H1 (cell line): Measurements from ENCODE around the gene G6PC3. TPM values are rescaled to one million over a fixed set of nuclear protein-coding genes. Genes with fewer than 3 reads are reported as not detected.

Experiments
- CTCF ChIA-PET: fragments of 300-600 bp; sonication (Branson Sonifier 250); formaldehyde crosslinking; loops from one replicate; lab custom pipeline; 2021; ENCODE audit not compliant: partially characterized antibody; lab: Charles Lee
- POLR2A ChIA-PET: fragments of 300-600 bp; sonication (Branson Sonifier 250); formaldehyde crosslinking; loops from one replicate; lab custom pipeline; 2021; ENCODE audit warnings: inconsistent platforms; ENCODE audit not compliant: partially characterized antibody; lab: Charles Lee
- DNase-seq, 2 experiments: peaks; one replicate each; pipeline versions ENCODE4 v3.0.0 to v3.0.0-alpha.2; 2010 to 2022; ENCODE audit warnings: low spot score in 2 of 2, low read depth in 1 of 2, mixed read lengths in 1 of 2
- FAIRE-seq: peaks from 2 replicates; lab custom pipeline; 2011; peaks lifted over from hg19 to GRCh38; lab: Jason Lieb, UNC
- H2AFZ ChIP-seq: 2 replicates; pipeline ENCODE4 v1.8.1; 2012; ENCODE audit warnings: low read length, inconsistent platforms
- H2AK5ac ChIP-seq: 2 replicates; pipeline ENCODE4 v1.6.1; 2013; ENCODE audit warnings: low read depth, low read length
- H2BK120ac ChIP-seq: replicated peaks from 2 replicates; pipeline ENCODE3; 2013; ENCODE audit warnings: low read depth, low read length, inconsistent platforms
- H2BK12ac ChIP-seq: 2 replicates; pipeline ENCODE4 v1.6.1; 2013; ENCODE audit warnings: low read depth, low read length
- H2BK15ac ChIP-seq: 2 replicates; pipeline ENCODE4 v1.6.1; 2013; ENCODE audit warnings: low read length
- H2BK20ac ChIP-seq: 2 replicates; pipeline ENCODE4 v1.6.1; 2013; ENCODE audit warnings: low read length
- H2BK5ac ChIP-seq: 2 replicates; pipeline ENCODE4 v1.6.1; 2013; ENCODE audit warnings: low read depth, low read length
- H3K14ac ChIP-seq: 2 replicates; pipeline ENCODE4 v1.6.1; 2013; ENCODE audit warnings: inconsistent platforms; ENCODE audit not compliant: insufficient read length
- H3K18ac ChIP-seq: 2 replicates; pipeline ENCODE4 v1.6.1; 2013; ENCODE audit warnings: low read length; ENCODE audit errors: extremely low read depth
- H3K23ac ChIP-seq: 2 replicates; pipeline ENCODE4 v1.6.1; 2013; ENCODE audit warnings: inconsistent platforms; ENCODE audit not compliant: insufficient read length
- H3K23me2 ChIP-seq: 2 replicates; pipeline ENCODE4 v1.6.1; 2013; ENCODE audit warnings: low read depth, low read length
- H3K27ac ChIP-seq: 2 replicates; pipeline ENCODE4 v1.6.1; 2011; ENCODE audit warnings: low read depth, low read length, inconsistent platforms
- H3K27me3 ChIP-seq, 4 experiments: replicated peaks in 1 of 4; 1 replicate in 1 of 4; 2 replicates in 3 of 4; pipeline versions ENCODE4 v1.6.1 to v1.8.1; 2011 to 2013; ENCODE audit warnings: low read length in 3 of 4, mild to moderate bottlenecking in 3 of 4, inconsistent platforms in 2 of 4, mixed read lengths in 2 of 4, moderate library complexity in 1 of 4; ENCODE audit not compliant: control insufficient read depth in 3 of 4, insufficient read depth in 3 of 4; ENCODE audit errors: extremely low read depth in 1 of 4
- H3K36me3 ChIP-seq, 4 experiments: 2 replicates each; pipeline versions ENCODE4 v1.6.1 to v1.8.1; 2011 to 2013; ENCODE audit warnings: mild to moderate bottlenecking in 4 of 4, low read length in 3 of 4, moderate library complexity in 2 of 4, control low read depth in 1 of 4, inconsistent platforms in 1 of 4; ENCODE audit not compliant: insufficient read depth in 4 of 4, control insufficient read depth in 2 of 4
- H3K4ac ChIP-seq: replicated peaks from 2 replicates; pipeline ENCODE3; 2013; ENCODE audit warnings: low read length, low read depth, mixed read lengths, inconsistent platforms; ENCODE audit not compliant: insufficient read length
- H3K4me1 ChIP-seq, 4 experiments: replicated peaks in 1 of 4; 1 replicate in 1 of 4; 2 replicates in 3 of 4; pipeline versions ENCODE4 v1.6.1 to v1.8.1; 2011 to 2013; ENCODE audit warnings: low read length in 3 of 4, inconsistent platforms in 2 of 4, mixed read lengths in 1 of 4; ENCODE audit not compliant: insufficient read depth in 4 of 4, control insufficient read depth in 3 of 4
- H3K4me2 ChIP-seq, 2 experiments: 2 replicates each; pipeline versions ENCODE4 v1.6.1 to v1.8.1; 2011 to 2013; ENCODE audit warnings: low read depth in 2 of 2, low read length in 2 of 2, control low read depth in 1 of 2, inconsistent platforms in 1 of 2, mild to moderate bottlenecking in 1 of 2; ENCODE audit not compliant: insufficient read depth in 1 of 2
- H3K4me3 ChIP-seq, 4 experiments: fragments of 200-600, 300-600 bp in 1 of 4; sonication (generic), shearing (Covaris generic), sonication (Bioruptor Twin) in 1 of 4; 2 replicates each; pipeline versions ENCODE4 v1.5.1 to v1.8.1; 2011 to 2016; ENCODE audit warnings: low read length in 4 of 4, low read depth in 3 of 4, control low read depth in 2 of 4, inconsistent platforms in 2 of 4, mild to moderate bottlenecking in 2 of 4, mixed read lengths in 1 of 4, moderate library complexity in 1 of 4; ENCODE audit not compliant: insufficient read depth in 2 of 4; ENCODE audit errors: extremely low read depth in 1 of 4
- H3K56ac ChIP-seq: replicated peaks from 2 replicates; pipeline ENCODE3; 2013; ENCODE audit warnings: low read depth, mild to moderate bottlenecking, mixed read lengths, low read length, inconsistent platforms; ENCODE audit not compliant: insufficient read length
- H3K79me1 ChIP-seq: 2 replicates; pipeline ENCODE4 v1.6.1; 2013; ENCODE audit warnings: low read depth, low read length, control low read depth
- H3K79me2 ChIP-seq, 2 experiments: 2 replicates each; pipeline versions ENCODE4 v1.6.1 to v1.8.1; 2012 to 2013; ENCODE audit warnings: low read length in 2 of 2, mild to moderate bottlenecking in 2 of 2, inconsistent platforms in 1 of 2; ENCODE audit not compliant: insufficient read depth in 2 of 2, control insufficient read depth in 1 of 2
- H3K9ac ChIP-seq, 4 experiments: replicated peaks in 1 of 4; 1 replicate in 1 of 4; 2 replicates in 3 of 4; pipeline versions ENCODE4 v1.6.1 to v1.8.1; 2011 to 2013; ENCODE audit warnings: low read depth in 3 of 4, low read length in 3 of 4, control low read depth in 2 of 4, mild to moderate bottlenecking in 2 of 4, moderate library complexity in 2 of 4, inconsistent platforms in 1 of 4; ENCODE audit errors: extremely low read depth in 1 of 4
- H3K9me3 ChIP-seq, 2 experiments: 2 replicates each; pipeline versions ENCODE4 v1.6.1 to v1.8.1; 2012 to 2013; ENCODE audit warnings: mild to moderate bottlenecking in 2 of 2, moderate library complexity in 2 of 2, control low read depth in 1 of 2, inconsistent platforms in 1 of 2, low read depth in 1 of 2, low read length in 1 of 2, mixed read lengths in 1 of 2; ENCODE audit not compliant: insufficient read depth in 2 of 2
- H4K20me1 ChIP-seq, 2 experiments: replicated peaks in 1 of 2; 2 replicates each; pipeline versions ENCODE3 to v1.8.1; 2011 to 2013; ENCODE audit warnings: inconsistent platforms in 2 of 2, low read length in 2 of 2, mild to moderate bottlenecking in 1 of 2; ENCODE audit not compliant: insufficient read depth in 2 of 2, control insufficient read depth in 1 of 2
- H4K5ac ChIP-seq: 2 replicates; pipeline ENCODE4 v1.6.1; 2013; ENCODE audit warnings: low read length, low read depth, mixed read lengths, inconsistent platforms; ENCODE audit not compliant: insufficient read length
- H4K8ac ChIP-seq: 2 replicates; pipeline ENCODE4 v1.8.0; 2013; ENCODE audit warnings: mild to moderate bottlenecking, moderate library complexity, low read length, inconsistent platforms; ENCODE audit not compliant: insufficient read depth; ENCODE audit errors: extremely low read depth
- H4K91ac ChIP-seq: replicated peaks from 2 replicates; pipeline ENCODE3; 2013; ENCODE audit warnings: low read length, mixed read lengths, inconsistent platforms; ENCODE audit not compliant: insufficient read length
- BCL11A ChIP-seq, 2 experiments: IDR thresholded peaks; one replicate each; pipeline ENCODE4 v1.6.1; 2011; ENCODE audit warnings: low read depth in 2 of 2, low read length in 2 of 2, mild to moderate bottlenecking in 2 of 2
- CREB1 ChIP-seq: IDR thresholded peaks from 2 replicates; pipeline ENCODE4 v1.6.1; 2012; ENCODE audit warnings: inconsistent platforms
- POU5F1 ChIP-seq: IDR thresholded peaks from 2 replicates; pipeline ENCODE4 v1.6.1; 2011; ENCODE audit warnings: low read depth, mild to moderate bottlenecking, low read length, moderate library complexity
- TAF1 ChIP-seq: IDR thresholded peaks from 2 replicates; pipeline ENCODE4 v1.6.1; 2011; ENCODE audit warnings: mild to moderate bottlenecking, low read depth, low read length
- TAF7 ChIP-seq: optimal IDR thresholded peaks from 2 replicates; pipeline ENCODE3; 2011; ENCODE audit warnings: low read depth, mild to moderate bottlenecking, inconsistent platforms, low read length, moderate library complexity, borderline replicate concordance
- TBP ChIP-seq: IDR thresholded peaks from 2 replicates; pipeline ENCODE4 v1.6.1; 2011; ENCODE audit warnings: low read depth, low read length, improper control_type of control experiment
- WGBS, 2 experiments: shearing (Covaris generic) in 1 of 2; methylation state at CpG; one replicate each; pipeline versions ENCODE4 v1.1.6 to v1.1.7; 2013 to 2015; ENCODE audit warnings: low lambda C conversion rate in 2 of 2, mixed read lengths in 2 of 2, inconsistent platforms in 1 of 2, low coverage in 1 of 2, missing lambda C conversion rate in 1 of 2; ENCODE audit not compliant: insufficient replicate concordance in 2 of 2, insufficient coverage in 1 of 2, insufficient read length in 1 of 2; ENCODE audit errors: extremely low coverage in 1 of 2, missing lambda C conversion rate in 1 of 2; 5-methylcytosine and 5-hydroxymethylcytosine counted together
- polyA plus RNA-seq, 7 experiments: library from polyadenylated mRNA; depleted of rRNA in 3 of 7; stranded (reverse) in 5 of 7; unstranded in 2 of 7; fragments of >200 nt in 5 of 7; fragments of 200-250 nt in 2 of 7; gene quantifications; 1 replicate in 5 of 7; 2 replicates in 1 of 7; 4 replicates in 1 of 7; pipeline versions ENCODE4 v1.2.1 to v1.2.3, GENCODE V29; 2011 to 2013; ENCODE audit warnings: missing spikeins in 2 of 7, mixed read lengths in 2 of 7
- total RNA-seq: library from RNA; stranded (reverse); fragmentation: NEBNext Ultra II Directional; extraction: Animal tissue kit (Norgen Biotek cat#: 25700); gene quantifications from 2 replicates; pipeline ENCODE4 v1.2.1, GENCODE V29; 2021

G6PC3 gene
- total and polyA plus RNA-seq, 2 of the 8 experiments (the other 6 are each of a cell fraction or from before 2014, with no cell fraction given) = 104 to 343 TPM

DNA sequence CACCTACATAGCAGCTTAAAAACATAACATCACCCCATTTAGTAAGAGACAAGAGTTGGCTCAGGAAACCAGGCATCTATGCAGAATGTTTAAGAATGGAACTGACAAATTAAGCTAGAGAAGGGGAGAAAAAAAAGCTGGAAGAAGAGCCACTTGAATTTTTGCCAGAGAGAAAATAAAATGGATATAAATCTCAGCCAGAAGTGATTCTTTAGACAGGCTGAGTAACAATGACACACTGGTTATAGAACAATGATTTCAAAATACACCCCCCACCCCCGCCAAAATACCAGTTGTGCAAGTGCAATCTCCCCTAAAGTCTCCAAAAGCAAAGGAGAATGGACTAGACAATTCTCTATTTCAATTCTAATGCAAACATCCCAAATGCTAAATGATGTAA is 26.5 kb upstream of the G6PC3 start:
- Histone ChIP-seq H3K18ac (no peak overlapping the region), H2BK15ac (no peak overlapping the region), H2BK5ac (no peak overlapping the region), H4K91ac (no peak overlapping the region), H3K4me1 (no peaks in the 10 kb centered on the region), H3K79me2 (peaks cover 0 to 77% of the 10 kb centered on the region in 2 experiments; a peak in 2 of 4 replicates), H3K9me3 (no peaks in the 10 kb centered on the region; a peak in 1 of 4 replicates), H2AFZ (no peak overlapping the region), H4K20me1 (peaks cover 5 to 11% of the 10 kb centered on the region in 2 experiments), H2BK20ac (no peak overlapping the region), H3K4me3 (no peak overlapping the region), H3K4me2 (no peak overlapping the region), H2AK5ac (no peak overlapping the region), H3K27me3 (no peaks in the 10 kb centered on the region), H3K9ac (no peak overlapping the region), H3K23ac (no peak overlapping the region), H3K36me3 (peaks cover 2 to 33% (median 14%) of the 10 kb centered on the region in 4 experiments; a peak in 7 of 8 replicates), H2BK120ac (no peak overlapping the region)
- POLR2A ChIA-PET = interaction anchor here (0.6 to 7.4 kb wide), 12 partner anchors 10 to 316 kb away, joined by 3 to 55 read pairs (median 4); partner anchors contain the start of genes LSM12 and TMEM101
- FAIRE-seq = no peak
- TF ChIP-seq TAF7 = no peak
- no peak for TF ChIP-seq POU5F1
- TF ChIP-seq TAF1 = no peak
- no peak for TF ChIP-seq TBP
- TF ChIP-seq CREB1 = no peak
- TF ChIP-seq BCL11A (IDR thresholded peaks at IDR 0.05; ENCODE audit: low read depth in 2 of 2, low read length in 2 of 2) = no peak
- TF ChIP-seq, all 59 proteins: peak for 0
- WGBS, 2 experiments = 75% methylated on average over 1 of the region's 1 CpG; no CpG with 5 or more reads in 1 of the 2 experiments
- Histone ChIP-seq H3K27ac (no peak overlapping the region), H3K23me2 (no peaks in the 10 kb centered on the region), H4K5ac (no peak overlapping the region), H2BK12ac (no peak overlapping the region), H3K4ac (no peak overlapping the region), H3K79me1 (peaks cover 4% of the 10 kb centered on the region; the same call in 1 of the 2 replicates), H3K56ac (no peak overlapping the region), H4K8ac (no peak overlapping the region), H3K14ac (no peak overlapping the region)
- CTCF ChIA-PET = interaction anchor here (0.6 to 9.5 kb wide), 14 partner anchors 7 to 164 kb away, joined by 3 to 108 read pairs (median 4); partner anchors contain the start of gene TMEM101
- DNase-seq = no peak
